ENCODE data around the gene LRMDA. TPM values are rescaled to one million over a fixed set of nuclear protein-coding genes. Genes with fewer than 3 reads are reported as not detected.

Gene LRMDA
- total RNA-seq, 6 donors from 2014 or later, result 12.8 to 185 (median 18.1) TPM

DNA sequence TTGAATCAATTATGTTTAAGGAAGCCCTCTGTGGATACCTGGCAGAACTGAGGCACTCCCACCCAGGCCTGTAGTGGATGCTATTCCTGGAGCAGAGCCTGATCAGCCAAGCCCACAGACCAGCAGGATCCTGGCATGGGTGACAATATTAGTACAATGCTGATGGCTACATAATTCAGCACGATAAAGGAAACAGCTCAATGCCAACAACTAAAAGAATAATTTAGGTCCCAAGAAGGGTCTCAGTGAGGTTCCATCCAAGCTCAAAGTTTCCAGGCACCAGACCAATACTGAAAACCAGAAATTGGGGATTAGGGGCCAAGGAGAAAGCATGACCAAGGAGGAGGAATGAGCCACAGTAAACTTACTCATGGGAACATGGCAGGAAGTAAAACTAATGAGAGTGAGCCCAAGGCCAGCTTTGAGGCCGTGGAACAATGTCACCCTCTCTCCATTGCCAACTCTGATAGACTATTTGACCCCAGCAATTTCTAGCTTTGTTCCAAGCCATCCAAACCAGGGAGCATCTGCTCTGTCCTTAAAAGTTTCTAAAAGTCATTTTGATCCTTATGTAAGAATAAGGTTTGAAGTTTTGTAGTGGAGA is 1123.7 kb downstream of the LRMDA start:
- no peak overlapping the region for H3K4me3 ChIP-seq
- no peak for ATAC-seq (ENCODE audit: low FRiP score in 2 of 2)
- H3K27me3 ChIP-seq, result no peaks in the 10 kb centered on the region
- no peak for DNase-seq
- TF ChIP-seq POLR2A (IDR thresholded peaks at IDR 0.05), result no peak
- TF ChIP-seq, protein P1, sequence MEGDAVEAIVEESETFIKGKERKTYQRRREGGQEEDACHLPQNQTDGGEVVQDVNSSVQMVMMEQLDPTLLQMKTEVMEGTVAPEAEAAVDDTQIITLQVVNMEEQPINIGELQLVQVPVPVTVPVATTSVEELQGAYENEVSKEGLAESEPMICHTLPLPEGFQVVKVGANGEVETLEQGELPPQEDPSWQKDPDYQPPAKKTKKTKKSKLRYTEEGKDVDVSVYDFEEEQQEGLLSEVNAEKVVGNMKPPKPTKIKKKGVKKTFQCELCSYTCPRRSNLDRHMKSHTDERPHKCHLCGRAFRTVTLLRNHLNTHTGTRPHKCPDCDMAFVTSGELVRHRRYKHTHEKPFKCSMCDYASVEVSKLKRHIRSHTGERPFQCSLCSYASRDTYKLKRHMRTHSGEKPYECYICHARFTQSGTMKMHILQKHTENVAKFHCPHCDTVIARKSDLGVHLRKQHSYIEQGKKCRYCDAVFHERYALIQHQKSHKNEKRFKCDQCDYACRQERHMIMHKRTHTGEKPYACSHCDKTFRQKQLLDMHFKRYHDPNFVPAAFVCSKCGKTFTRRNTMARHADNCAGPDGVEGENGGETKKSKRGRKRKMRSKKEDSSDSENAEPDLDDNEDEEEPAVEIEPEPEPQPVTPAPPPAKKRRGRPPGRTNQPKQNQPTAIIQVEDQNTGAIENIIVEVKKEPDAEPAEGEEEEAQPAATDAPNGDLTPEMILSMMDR (IDR thresholded peaks at IDR 0.05), result no peak
- TF ChIP-seq POLR2AphosphoS5 (IDR thresholded peaks at IDR 0.05), result no peak
- TF ChIP-seq EP300 (IDR thresholded peaks at IDR 0.05), result no peak
- no peaks in the 10 kb centered on the region for H3K9me3 ChIP-seq
- WGBS, 2 donors, result 70 to 71% methylated on average over 2 of the region's 2 CpGs
- no peak overlapping the region for H3K27ac ChIP-seq
- H3K4me1 ChIP-seq, result peaks cover 0 to 22% (median 11%) of the 10 kb centered on the region in 4 donors
- H3K36me3 ChIP-seq, result no peaks in the 10 kb centered on the region

- Histone ChIP-seq H3K36me3 (no peaks in the 10 kb centered on the region), H3K4me1 (peaks cover 0 to 12% (median 4%) of the 10 kb centered on the region in 4 donors), H3K27ac (no peak overlapping the region), H3K27me3 (no peaks in the 10 kb centered on the region), H3K4me3 (no peak overlapping the region), H3K9me3 (no peaks in the 10 kb centered on the region)
- no peak for DNase-seq
- no peak for ATAC-seq (ENCODE audit: low FRiP score in 2 of 2)
- TF ChIP-seq, protein P1 (IDR thresholded peaks at IDR 0.05), result no peak
- TF ChIP-seq POLR2AphosphoS5 (IDR thresholded peaks at IDR 0.05) (no peak), EP300 (IDR thresholded peaks at IDR 0.05) (no peak), POLR2A (IDR thresholded peaks at IDR 0.05) (no peak)
- 84 to 89% methylated on average over 4 of the region's 4 CpGs for WGBS, 2 donors
These were observed 1125.9 kb downstream of the LRMDA start for GRCh38 chr10:76557366-76557765.

- H3K36me3 ChIP-seq, result no peaks in the 10 kb centered on the region
- DNase-seq (peak in 1 of 2 donors; percentile 71), ATAC-seq (ENCODE audit: low FRiP score in 2 of 2) (peak in 1 of 2 donors; percentile 43)
- H3K27me3 ChIP-seq, result no peaks in the 10 kb centered on the region
- peak overlapping the region in 2 of 4 donors; percentile 17 to 33 for H3K27ac ChIP-seq
- 68 to 88% methylated on average over 1 of the region's 1 CpG for WGBS, 2 donors
- H3K4me1 ChIP-seq, result peaks cover 0 to 12% (median 4%) of the 10 kb centered on the region in 4 donors
- H3K4me3 ChIP-seq, result no peak overlapping the region
- no peaks in the 10 kb centered on the region for H3K9me3 ChIP-seq
- TF ChIP-seq, protein P1 (IDR thresholded peaks at IDR 0.05), result no peak
- TF ChIP-seq POLR2A (IDR thresholded peaks at IDR 0.05) (no peak), POLR2AphosphoS5 (IDR thresholded peaks at IDR 0.05) (no peak), EP300 (IDR thresholded peaks at IDR 0.05) (no peak)
These were observed 1127.2 kb downstream of the LRMDA start for GRCh38 chr10:76558586-76558985.

DNA sequence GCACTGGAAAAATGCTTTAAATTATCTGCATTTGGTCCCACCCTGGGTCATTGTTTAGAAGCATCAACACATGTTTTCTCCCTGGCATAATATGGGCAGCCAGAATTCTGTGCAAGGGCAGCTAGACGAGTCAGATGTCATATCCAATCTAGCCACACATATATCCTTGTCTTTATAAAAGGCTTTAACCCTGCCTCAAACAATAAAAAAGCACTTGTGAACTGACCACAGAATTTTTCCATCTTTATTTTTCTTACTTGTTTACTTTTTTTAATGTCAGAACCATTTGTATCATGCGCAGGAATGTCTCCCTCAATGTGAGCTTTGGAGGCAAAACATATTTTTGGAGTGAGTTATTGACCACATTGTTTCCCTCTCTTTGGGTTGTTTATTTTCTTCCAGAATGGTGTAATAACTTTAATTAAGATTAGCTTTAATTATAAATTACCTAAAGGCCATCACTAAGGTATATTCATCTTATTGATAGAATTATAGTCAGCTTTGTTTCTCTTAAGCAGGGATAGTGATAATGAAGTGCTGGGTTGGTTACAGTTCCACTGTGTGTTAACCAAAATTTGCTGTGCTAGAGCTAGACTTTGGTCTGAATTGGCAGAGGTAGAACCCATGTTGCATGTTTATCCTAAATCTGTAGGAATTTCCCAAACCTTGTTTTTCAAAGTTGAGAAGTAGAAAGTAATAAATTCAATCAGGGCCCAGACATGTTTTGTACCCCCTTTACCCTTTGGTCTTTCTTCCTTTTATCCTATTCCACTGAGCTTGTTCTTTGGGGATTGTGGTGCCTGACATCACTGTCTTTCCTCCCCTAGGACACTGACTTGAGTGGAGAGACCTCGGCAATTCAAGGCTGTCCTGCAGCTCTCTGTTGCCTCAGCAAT is 1127.8 kb downstream of the LRMDA start:
- no peaks in the 10 kb centered on the region for H3K9me3 ChIP-seq
- peak overlapping the region in 3 of 4 donors; percentile 33 to 42 (median 41) for H3K27ac ChIP-seq
- ATAC-seq (ENCODE audit: low FRiP score in 2 of 2), result no peak

More for the DNA sequence above, 1127.8 kb downstream of the LRMDA start:
- peaks cover 0 to 12% (median 4%) of the 10 kb centered on the region in 4 donors for H3K4me1 ChIP-seq
- no peak for TF ChIP-seq POLR2A (IDR thresholded peaks at IDR 0.05)
- TF ChIP-seq, protein P1 (IDR thresholded peaks at IDR 0.05), result no peak
- TF ChIP-seq EP300 (IDR thresholded peaks at IDR 0.05), result no peak
- no peak for TF ChIP-seq POLR2AphosphoS5 (IDR thresholded peaks at IDR 0.05)
- H3K4me3 ChIP-seq, result no peak overlapping the region
- no peaks in the 10 kb centered on the region for H3K27me3 ChIP-seq
- WGBS, 2 donors, result 56 to 75% methylated on average over 3 of the region's 3 CpGs
- DNase-seq, result no peak
- no peaks in the 10 kb centered on the region for H3K36me3 ChIP-seq
